Subcutaneous adipose tissue (tissue), 4 donors: ENCODE data around the gene TCF12. TPM values are rescaled to one million over a fixed set of nuclear protein-coding genes. Genes with fewer than 3 reads are reported as not detected.

Experiments
- small RNA-seq: library from RNA; depleted of rRNA; stranded (forward); fragments of <200 nt; gene quantifications from one replicate; pipeline ENCODE3, GENCODE V24; 2016
- total RNA-seq, 4 donors: library from RNA; depleted of rRNA; stranded (reverse); fragments of >200 nt; gene quantifications; one replicate each; pipeline ENCODE4 v1.1.0, GENCODE V29; 2016
- TF ChIP-seq, protein P1 (sequence below): fragments of 450-650 bp; IDR thresholded peaks from one replicate; pipeline ENCODE4 v1.5.1; 2016; ENCODE audit warnings: low read depth, mild to moderate bottlenecking, control low read depth, antibody characterized with exemption, moderate library complexity

The TCF12 gene
- total RNA-seq, 4 donors from 2014 or later, result 138 to 171 (median 166) TPM

DNA sequence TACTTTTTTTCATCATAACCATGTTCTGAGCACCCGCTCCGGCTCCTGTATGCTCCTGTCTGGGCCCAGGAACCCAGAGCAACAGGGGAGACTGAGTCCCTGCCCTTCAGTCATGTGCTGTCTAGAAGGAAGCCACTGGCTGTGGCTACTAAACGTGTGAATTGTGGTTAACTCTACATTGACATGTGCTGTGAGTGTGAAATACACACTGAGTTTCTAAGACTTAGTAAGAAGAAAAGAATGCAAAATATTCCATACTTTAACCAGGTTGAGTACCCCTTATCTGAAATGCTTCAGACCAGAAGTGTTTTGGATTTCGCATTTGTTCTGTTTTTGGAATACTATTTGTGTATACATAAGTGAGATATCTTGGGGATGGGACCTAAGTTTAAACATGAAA, 415.0 kb downstream of the TCF12 start:
- TF ChIP-seq, protein P1, sequence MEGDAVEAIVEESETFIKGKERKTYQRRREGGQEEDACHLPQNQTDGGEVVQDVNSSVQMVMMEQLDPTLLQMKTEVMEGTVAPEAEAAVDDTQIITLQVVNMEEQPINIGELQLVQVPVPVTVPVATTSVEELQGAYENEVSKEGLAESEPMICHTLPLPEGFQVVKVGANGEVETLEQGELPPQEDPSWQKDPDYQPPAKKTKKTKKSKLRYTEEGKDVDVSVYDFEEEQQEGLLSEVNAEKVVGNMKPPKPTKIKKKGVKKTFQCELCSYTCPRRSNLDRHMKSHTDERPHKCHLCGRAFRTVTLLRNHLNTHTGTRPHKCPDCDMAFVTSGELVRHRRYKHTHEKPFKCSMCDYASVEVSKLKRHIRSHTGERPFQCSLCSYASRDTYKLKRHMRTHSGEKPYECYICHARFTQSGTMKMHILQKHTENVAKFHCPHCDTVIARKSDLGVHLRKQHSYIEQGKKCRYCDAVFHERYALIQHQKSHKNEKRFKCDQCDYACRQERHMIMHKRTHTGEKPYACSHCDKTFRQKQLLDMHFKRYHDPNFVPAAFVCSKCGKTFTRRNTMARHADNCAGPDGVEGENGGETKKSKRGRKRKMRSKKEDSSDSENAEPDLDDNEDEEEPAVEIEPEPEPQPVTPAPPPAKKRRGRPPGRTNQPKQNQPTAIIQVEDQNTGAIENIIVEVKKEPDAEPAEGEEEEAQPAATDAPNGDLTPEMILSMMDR, result no peak

DNA sequence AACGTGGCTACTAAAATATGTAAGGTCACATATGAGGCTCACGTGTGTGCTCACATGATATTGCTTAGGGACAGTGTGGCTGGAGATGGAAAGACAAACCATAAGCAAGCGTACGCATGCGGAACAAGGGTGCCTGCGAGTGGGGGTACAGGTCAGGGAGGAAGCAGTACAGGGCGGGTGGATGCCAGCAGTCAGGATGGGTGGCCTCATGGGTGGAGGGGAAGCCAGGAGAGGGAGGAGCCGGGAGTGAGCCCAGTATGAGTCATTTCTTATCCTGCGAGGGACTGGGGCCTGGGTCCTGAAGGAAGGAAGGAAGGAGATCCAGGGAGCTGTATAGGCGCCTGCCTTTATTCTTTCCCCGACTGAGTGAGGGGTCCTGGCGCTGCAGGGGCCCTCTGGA, 415.8 kb downstream of the TCF12 start:
- TF ChIP-seq, protein P1, result no peak

DNA sequence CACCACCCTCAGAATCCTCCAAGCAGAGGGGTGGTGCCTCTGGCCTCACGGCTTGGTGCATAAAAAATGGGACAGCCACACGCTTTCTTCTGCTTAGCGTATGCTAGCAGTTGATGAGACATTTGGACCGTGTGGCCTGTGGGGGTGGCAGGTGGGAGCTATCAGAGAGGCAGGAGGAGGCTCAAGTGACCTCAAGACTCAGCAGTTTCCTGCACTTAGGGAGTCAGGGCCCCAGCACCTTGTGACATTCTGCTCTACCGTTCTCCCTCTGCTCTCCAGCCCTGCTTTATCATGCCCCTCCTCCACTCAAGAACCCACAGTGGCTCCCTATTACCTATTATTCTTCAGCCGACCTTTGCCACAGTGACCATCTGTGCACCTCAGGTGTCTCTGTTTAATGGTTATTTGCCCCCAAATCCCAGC, 416.9 kb downstream of the TCF12 start:
- TF ChIP-seq, protein P1, result no peak

GRCh38 chr15:57335719-57336118, 417.3 kb downstream of the TCF12 start:
- TF ChIP-seq, protein P1, result no peak

DNA sequence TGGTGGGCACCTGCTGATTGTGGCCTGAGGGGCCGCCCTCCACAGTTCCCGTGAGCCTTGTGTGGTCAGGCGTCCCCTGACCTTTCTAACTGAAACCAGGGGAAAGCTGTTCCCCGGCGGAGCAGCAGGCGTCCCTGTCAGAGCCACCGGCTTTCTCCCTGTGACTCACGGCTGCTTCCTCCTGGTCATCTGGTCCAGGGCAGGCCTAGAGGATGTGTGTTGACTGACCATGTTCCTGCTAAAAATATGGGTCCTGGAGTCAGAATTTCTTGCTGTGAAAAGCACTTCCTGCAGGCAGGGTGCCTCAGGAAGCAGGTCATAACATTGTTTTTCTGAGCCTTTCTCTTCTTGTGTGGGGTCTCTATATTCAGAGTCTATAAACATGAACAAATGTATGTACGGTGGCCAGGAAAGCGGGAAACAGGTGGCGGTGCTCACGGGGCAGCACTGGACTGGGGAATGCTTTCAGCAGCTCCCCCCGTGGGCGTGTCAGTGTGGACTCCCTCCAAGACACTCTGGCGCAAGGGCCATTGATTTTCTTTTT, 419.5 kb downstream of the TCF12 start:
- TF ChIP-seq, protein P1, result no peak

DNA sequence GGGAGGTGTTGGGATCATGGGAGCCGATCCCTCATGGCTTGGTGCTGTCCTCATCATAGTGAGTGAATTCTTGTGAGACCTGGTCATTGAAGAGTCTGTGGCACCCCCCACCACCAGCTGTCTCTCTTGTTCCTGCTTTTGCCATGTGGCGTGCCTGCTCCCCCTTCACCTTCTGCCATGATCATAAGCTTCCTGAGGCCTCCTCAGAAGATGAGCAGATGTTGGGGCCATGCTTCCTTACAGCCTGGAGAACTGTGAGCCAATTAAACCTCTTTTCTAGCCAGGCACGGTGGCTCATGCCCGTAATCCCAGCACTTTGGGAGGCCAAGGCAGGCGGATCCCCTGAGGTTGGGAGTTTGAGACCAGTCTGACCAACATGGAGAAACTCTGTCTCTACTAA, 420.9 kb downstream of the TCF12 start:
- TF ChIP-seq, protein P1, result no peak

Small RNA genes lying within 50 kb of the gene (small RNA-seq; reads per million reads assigned to genes)
- not detected for gene RF01210

Other genes with a start within 250 kb of the TCF12 start
- 10 to 100 TPM; 55.1 to 74.0 (median 62.4) TPM for gene ZNF280D, start 185.1 kb upstream of the TCF12 start, total RNA-seq